Esophagus squamous epithelium (tissue), 4 donors: ENCODE measurements around the gene TXNDC2.

ENCODE experiments used
- POLR2A ChIP-seq, 4 donors: fragments of 450-650 bp; IDR thresholded peaks; one replicate each; pipeline ENCODE4 v1.6.1; 2017; ENCODE audit warnings: antibody characterized with exemption in 4 of 4, mild to moderate bottlenecking in 4 of 4, moderate library complexity in 3 of 4
- TF ChIP-seq, protein P1 (sequence below), 6 experiments: fragments of 450-650 bp in 4 of 6; fragments of 200-600 bp in 2 of 6; sonication (generic) in 2 of 6; IDR thresholded peaks; one replicate each; pipeline ENCODE4 v1.5.1; 2016 to 2019; ENCODE audit warnings: antibody characterized with exemption in 6 of 6, mild to moderate bottlenecking in 4 of 6, moderate library complexity in 4 of 6

GRCh38 chr18:9870431-9871008, 15.3 kb upstream of the TXNDC2 start:
- TF ChIP-seq, protein P1, sequence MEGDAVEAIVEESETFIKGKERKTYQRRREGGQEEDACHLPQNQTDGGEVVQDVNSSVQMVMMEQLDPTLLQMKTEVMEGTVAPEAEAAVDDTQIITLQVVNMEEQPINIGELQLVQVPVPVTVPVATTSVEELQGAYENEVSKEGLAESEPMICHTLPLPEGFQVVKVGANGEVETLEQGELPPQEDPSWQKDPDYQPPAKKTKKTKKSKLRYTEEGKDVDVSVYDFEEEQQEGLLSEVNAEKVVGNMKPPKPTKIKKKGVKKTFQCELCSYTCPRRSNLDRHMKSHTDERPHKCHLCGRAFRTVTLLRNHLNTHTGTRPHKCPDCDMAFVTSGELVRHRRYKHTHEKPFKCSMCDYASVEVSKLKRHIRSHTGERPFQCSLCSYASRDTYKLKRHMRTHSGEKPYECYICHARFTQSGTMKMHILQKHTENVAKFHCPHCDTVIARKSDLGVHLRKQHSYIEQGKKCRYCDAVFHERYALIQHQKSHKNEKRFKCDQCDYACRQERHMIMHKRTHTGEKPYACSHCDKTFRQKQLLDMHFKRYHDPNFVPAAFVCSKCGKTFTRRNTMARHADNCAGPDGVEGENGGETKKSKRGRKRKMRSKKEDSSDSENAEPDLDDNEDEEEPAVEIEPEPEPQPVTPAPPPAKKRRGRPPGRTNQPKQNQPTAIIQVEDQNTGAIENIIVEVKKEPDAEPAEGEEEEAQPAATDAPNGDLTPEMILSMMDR (IDR thresholded peaks at IDR 0.05): no peak
- TF ChIP-seq POLR2A (IDR thresholded peaks at IDR 0.05): no peak
